Measurements from ENCODE around the gene ADAMTS12.

ADAMTS12 gene

DNA sequence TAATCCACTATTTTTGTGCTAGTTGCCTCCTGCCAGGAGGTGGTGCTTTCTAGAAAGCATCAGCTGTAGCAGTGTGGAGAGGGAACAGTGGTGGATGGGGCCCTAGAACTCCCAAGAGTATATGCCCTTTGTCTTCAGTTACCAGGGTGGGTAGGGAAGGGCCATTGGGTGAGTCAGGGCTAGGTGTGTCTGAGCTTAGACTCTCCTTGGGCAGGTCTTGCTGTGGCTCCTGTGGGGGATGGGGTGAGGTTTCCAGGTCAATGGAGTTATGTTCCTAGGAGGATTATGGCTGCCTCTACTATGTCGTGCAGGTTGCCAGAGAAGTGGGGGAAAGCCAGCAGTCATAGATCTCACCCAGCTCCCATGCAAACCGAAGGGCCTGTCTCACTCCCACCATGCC, 11.3 kb upstream of the ADAMTS12 start:
- no peak for DNase-seq (ENCODE audit: extremely low read depth in 1 of 2, low read depth in 1 of 2)

DNA sequence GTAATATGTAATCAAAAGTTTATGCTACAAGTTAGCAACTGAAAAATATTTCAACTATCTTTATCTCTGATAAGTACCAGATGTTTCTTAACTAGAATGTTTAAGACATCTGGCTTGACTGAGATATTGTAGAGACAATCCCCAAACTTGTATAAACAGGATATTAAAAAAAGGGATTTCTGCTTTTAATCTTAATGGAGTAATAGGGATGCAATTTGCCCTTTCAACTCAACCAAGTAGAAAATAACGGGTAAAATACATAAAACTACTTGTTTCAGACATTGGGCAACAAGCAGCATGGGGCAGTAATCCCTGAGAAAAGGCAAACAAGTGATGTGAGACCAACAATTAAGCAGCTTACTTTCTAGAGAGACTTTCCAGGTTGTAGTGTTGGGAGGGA, 9.4 kb upstream of the ADAMTS12 start:
- DNase-seq (ENCODE audit: extremely low read depth in 1 of 2, low read depth in 1 of 2): no peak

DNA sequence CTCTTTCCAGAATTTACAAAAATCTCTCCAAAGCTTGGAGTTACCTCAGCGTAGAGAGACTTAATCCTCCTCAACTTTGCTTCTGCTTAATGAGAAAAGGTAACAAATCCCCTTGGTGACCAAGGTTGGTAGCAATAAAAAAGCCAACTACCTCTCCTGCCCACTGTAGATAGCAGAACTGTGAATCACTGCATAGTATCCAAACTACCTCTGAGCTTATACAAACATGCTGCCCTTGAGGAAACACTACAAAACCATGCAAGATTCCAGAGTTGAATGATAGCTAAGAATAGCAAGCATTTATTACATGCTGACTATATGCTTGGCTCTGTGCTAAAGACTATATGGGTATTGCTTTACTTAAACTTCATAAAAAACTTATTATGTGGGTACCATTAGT, 2.8 kb upstream of the ADAMTS12 start:
- no peak for DNase-seq (ENCODE audit: extremely low read depth in 1 of 2, low read depth in 1 of 2)

DNA sequence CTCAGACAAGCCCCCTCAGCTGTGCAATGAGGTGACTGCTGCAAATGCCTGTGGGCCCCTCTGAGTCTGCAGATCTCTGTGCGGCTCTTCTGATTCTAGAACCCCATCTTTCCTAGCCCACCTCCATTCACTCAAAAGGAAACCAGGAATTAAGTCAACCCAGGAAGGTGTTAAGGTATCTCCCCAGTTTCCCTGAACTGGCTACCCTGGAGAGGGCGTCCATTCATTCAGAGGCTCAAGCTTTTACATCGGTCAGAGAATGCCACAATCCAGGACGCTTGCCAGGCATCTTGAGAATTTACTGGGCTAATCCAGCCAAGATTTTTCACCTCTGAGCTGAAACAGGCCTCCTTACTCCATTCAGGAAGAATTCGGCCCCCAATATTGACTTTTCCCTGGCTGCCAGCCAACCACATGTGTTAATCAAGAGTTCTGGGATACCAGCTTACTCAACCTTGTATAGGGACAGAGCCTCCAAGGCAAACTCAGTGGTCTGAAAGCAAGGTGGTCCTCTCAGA, 889 bp upstream of the ADAMTS12 start:
- DNase-seq (ENCODE audit: extremely low read depth in 1 of 2, low read depth in 1 of 2): no peak

DNA sequence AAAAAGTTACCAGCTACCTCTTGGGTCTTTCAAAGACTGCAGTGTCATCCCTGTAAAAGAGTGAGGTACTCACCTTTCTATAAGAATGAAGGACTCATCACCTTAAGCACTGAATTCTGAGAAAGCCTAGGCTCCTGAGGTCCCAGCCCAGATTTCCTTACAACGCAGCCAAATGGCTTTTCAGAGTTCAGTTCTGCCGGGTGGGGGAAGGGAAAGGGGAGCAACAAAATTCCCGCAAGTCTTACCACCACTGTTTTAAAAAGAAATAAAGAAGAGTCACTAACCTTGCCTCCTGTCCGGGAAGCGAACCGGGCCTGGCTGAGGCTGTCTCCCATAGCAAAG, 373 bp downstream of the ADAMTS12 start:
- no peak for DNase-seq (ENCODE audit: extremely low read depth in 1 of 2, low read depth in 1 of 2)

DNA sequence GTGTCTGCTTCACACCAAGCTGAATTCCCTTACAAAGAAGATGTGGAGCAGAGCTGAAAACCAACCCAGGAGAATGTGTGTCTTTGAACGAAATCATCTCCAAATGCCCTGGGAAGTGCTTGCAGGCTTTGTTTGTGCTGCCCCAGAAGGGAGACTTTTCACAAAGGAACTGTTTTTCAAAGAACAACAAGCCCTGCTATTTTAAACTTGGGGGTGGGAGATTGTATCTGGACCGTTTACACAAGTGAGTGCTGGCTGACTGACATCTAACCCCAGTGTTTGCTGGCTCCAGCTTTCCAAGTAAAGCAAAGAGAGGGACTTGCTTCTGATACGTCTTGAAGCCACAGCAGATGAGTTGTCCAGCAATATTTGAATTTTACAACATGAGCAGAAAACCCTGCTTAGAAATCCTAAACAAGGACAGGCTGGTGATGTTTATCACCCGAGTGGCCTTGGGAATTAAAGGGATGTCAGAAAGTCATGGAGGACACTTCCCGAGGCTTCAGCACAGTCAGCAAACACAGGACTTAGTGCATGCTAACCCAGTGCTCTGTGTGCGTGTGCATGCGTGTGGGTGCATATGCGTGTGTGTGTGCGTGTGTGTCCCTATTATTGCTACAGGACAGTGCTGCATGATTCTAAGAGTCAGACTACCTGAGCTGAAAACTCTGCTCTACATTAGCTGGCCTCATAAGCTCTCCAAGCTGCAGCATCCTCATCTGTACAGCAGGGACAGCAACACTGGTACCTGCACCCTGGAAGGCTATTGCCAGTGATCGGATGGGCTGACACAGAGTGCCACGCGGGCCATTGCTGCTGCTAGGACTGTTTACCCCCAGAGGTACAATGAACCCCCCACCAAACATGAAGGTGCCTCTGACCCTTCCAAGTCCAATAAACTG, 1.4 kb downstream of the ADAMTS12 start:
- DNase-seq (ENCODE audit: extremely low read depth in 1 of 2, low read depth in 1 of 2): no peak

DNA sequence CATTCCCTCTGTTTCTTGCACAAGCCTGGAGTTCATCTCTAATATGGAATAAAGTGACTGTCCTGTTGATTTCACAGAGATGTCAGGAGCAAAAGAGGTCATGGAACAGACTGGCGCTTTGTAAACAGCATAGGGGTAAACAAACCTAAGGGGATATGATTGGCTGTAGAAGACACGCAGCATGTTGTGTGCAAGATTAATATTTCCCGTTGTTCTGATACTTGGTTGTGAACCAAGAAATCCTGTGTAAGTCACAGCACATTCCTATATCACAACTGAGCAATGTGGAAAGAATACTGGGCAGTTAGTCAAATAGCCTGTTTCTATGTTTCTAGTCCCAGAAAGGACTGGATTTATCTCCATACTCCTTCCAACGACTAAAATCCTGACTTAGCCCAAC, 3.2 kb downstream of the ADAMTS12 start:
- no peak for DNase-seq (ENCODE audit: extremely low read depth in 1 of 2, low read depth in 1 of 2)

DNA sequence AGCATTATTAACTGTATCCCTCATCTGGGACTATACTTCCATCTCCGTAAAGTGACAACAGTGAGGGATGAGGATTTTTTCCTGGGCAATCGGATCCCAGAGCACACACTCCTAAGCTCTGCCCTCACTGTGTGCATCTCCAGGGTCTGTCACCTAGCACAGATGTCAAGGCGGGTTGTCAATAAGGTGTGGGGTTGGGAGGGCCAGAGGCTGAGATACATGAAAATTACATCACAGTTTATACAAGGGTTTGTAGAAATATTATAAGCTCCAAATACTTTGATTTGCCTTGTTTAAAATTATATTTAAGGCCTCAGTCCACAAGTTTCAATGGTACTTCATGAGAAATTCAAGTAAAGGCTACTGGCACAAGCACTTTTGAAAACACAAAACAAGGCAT, 4.5 kb downstream of the ADAMTS12 start:
- DNase-seq (ENCODE audit: extremely low read depth in 1 of 2, low read depth in 1 of 2): no peak

DNA sequence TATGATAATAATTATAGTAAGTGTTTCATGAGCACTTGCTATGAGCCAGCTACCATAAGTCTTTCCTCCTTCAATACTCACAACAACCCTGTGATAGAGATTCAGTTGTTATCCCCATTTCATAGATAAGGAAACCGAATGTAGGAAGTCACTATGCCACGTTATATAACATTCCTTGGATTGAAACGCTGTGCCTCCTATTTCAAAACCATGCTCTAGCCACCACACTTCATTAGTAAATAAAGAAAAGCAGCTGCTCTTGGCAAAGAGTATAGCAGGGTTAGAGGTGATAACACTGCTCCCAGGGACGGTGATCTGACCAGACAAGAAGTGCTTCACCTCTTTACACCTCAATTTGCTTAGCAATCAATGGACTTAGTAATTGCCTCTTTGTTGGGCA, 5.5 kb downstream of the ADAMTS12 start:
- no peak for DNase-seq (ENCODE audit: extremely low read depth in 1 of 2, low read depth in 1 of 2)

DNA sequence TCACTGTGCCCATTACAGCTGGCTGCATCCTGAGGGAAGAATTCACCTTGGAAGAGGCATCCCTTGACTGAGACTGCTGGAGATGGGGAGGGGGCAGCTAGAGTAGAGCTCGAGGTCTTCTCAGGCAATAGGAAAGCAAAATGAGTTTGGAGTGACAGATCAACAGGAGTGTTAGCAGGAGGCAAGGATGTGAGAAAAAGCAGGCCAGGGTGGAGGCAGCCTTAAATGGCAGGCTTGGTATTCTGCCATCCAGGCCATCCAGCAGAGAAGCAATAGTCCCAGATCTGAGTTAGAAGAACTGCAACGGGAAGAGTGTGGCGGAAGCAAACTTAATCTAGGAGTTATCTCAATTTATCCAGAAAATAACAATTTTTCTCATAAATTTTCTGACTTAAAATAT, 6.1 kb downstream of the ADAMTS12 start:
- DNase-seq (ENCODE audit: extremely low read depth in 1 of 2, low read depth in 1 of 2): no peak

DNA sequence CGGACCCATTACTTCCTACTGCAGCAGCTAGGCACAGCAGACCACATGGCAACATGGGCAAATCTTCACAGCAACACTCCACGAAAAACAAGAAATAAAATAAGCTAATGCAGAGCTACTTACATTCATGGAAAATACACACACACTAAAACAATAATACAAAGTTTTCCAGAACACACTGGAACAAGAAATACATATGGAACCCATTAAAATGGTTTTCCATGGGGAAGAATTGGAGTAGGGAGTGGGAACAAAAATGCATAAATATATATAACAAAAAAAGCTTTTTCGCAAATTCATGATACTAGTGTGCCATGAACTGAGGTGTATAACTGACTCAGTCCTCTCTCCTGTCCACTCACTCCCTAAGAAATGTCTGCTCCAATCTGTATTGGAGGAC, 8.3 kb downstream of the ADAMTS12 start:
- no peak for DNase-seq (ENCODE audit: extremely low read depth in 1 of 2, low read depth in 1 of 2)

DNA sequence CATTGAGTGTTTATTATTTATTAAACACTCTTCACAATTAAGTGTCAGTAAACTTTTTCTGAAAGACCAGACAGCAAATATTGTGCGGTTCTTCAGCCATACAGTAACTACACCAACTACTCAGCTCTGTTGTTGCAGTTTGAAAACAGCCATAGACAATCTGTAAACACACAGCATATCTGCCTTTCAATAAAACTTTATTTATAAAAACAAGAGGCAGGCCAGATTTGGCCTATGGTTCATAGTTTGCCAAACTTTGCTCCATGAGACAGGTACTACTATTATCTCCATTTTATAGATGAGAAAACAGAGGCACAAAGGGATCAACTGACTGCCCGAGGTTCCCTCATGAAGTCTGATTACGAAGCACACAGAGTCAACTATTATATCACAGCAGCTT, 11.5 kb downstream of the ADAMTS12 start:
- no peak for DNase-seq (ENCODE audit: extremely low read depth in 1 of 2, low read depth in 1 of 2)

DNA sequence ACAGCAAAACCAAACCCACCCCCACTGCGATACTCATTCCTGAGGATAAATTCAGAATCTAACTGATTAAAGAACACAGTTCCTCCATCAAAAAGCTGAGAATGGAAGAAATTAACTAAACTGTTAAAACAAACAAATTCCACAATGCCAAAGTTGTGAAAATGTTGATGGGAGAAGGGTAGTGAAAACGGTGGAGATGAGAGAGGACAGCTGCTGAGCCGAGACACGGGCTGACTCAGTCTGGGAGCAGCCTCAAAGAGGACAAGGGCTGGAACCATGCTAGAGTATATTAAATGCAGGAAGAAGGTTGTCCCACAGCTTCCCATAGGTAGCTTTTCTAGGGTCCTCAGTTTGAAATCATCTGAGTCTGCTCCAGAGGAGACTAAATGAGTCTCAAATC, 14.3 kb downstream of the ADAMTS12 start:
- no peak for DNase-seq (ENCODE audit: extremely low read depth in 1 of 2, low read depth in 1 of 2)

DNA sequence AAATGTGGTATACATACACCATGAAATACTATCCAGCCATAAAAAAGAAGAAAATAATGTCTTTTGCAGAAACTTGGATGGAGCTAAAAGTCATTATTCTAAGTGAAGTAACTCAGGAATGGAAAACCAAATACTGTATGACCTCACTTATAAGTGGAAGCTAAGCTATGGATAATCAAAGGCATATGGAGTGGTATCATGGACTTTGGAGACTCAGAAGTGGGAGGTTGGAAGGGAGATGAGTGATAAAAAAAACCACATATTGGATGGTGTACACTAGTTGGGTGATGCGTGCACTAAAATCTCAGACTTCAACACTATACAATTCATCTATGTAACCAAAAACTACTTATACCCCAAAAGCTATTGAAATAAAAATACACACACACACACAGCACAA, 24.5 kb downstream of the ADAMTS12 start:
- DNase-seq (ENCODE audit: extremely low read depth in 1 of 2, low read depth in 1 of 2): no peak

DNA sequence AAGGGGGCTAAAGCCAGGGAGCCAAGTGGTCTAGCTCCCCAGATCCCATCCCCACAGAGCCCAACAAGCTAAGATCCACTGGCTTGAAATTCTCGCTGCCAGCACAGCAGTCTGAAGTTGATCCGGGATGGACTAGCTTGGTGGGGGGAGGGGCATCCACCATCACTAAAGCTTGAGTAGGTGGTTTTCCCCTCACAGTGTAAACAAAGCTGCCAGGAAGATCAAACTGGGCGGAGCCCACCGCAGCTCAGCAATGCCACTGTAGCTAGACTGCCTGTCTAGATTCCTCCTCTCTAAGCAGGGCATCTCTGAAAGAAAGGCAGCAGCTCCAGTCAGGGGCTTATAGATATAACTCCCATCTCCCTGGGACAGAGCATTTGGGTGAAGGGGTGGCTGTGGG, 32.6 kb downstream of the ADAMTS12 start:
- peak in 1 of 2 donors; percentile 14 for DNase-seq (ENCODE audit: extremely low read depth in 1 of 2, low read depth in 1 of 2)

DNA sequence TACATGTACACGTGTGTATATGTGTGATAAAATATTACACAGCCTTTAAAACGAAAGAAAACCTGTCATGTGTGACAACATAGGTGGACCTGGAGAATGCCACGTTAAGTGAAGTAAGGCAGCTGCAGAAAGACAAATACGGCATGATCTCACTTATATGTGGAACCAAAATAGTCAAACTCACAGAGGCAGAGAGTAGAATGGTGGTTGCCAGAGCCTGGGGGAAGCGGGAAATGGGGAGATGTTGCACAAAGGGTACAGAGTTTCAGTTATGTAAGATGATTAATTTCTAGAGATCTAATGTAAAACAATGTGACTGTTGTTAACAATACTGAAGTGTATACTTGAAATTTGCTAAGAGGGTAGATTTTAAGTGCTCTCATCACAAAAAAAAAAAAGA, 34.8 kb downstream of the ADAMTS12 start:
- DNase-seq (ENCODE audit: extremely low read depth in 1 of 2, low read depth in 1 of 2): no peak

DNA sequence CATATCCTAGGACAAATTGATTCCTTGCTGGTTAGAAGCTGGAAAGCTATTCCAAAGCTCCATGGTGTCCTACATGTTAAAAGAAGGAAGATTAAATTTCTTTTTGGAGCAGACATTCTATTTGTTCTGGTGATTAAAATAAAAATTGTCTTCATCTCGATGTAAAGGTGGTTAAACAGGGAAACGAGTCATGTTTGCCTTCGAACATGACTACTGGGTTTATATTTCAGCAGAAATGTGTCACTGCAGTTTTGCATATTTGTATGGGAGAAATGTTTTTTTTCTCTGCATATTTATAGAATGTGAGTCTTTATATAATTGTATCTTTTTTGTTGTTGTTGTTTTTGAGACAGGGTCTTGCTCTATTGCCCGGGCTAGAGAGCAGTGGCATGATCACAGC, 36.4 kb downstream of the ADAMTS12 start:
- no peak for DNase-seq (ENCODE audit: extremely low read depth in 1 of 2, low read depth in 1 of 2)

DNA sequence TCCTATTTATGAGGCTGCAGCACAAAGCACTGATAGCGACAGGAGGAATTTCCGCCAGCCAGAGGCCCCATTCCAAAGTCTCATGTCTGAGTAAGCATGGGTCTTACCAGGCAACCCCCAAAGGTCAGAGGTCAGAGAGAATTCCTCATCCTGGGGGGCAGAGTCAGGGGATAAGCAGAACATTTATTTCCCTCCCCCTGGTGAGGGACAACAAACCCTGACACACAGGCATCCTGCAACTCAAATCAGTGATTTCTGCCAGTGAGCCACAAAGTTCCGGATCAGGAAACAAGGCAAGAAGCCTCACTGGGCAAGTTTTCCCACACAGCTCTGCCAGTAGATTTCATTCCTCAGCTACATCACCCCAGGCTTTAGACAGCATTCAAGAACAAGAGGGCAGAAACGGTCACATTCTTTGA, 37.0 kb downstream of the ADAMTS12 start:
- no peak for DNase-seq (ENCODE audit: extremely low read depth in 1 of 2, low read depth in 1 of 2)

DNA sequence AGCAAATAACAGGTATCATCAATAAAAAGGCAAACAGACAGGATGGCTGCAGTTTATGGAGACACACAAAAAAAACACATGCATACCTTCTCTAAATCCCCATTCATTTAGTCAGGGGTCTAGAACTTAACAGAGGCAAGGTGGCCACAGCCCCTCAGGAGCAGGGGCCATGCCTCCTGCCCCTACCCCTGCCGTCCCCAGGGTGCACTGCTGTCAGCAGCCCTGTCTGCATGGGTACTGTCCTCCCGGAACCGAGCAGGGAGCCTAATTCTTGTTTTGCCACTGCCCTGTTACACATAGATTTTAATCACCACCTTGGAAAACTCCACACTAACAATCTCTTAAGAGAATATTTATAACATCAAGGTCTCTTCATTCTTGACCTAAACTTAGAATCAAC, 39.0 kb downstream of the ADAMTS12 start:
- DNase-seq (ENCODE audit: extremely low read depth in 1 of 2, low read depth in 1 of 2): no peak

DNA sequence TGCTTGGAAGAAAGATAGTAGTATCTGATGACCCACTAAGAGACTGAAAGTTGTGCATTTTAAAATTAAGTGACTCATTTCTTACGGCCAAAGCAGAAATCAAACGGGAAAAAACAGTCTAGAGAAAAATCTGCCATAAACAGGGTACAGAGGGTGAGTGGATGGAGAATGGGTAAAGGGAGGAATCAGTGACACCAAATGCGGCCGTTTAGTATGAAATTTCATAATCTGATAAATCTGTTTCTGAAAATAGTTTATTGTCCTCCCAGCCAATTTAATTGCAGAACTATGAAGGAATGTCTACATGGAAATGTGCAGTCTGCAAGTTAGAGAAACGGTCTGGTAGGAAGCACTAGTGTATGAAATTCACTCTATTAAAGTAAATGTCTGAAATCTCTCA, 39.5 kb downstream of the ADAMTS12 start:
- DNase-seq (ENCODE audit: extremely low read depth in 1 of 2, low read depth in 1 of 2): no peak

DNA sequence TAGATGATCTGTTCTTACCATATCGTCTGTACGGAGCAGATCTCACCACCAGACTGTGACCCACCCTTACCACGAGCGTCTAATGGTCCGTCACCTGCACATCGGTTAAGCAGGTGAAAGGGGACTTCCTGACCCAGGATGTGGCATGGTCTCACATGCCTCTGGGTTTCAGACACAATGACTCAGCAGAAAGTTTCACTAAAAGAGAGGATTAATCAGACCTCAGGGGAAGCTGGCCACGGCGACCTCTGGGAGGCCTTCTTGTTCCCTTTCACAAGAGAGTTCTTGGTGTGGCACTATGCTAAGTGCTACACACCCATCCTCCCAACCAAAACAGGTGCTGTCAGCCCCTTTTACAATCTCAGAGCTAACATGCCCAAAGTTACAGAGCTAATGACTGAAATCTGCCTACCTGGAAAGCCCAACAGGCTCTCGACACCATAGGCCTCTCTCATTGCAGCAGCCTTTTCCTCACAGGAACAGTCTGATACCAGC, 41.6 kb downstream of the ADAMTS12 start:
- peak in 1 of 2 donors; percentile 2 for DNase-seq (ENCODE audit: extremely low read depth in 1 of 2, low read depth in 1 of 2)

DNA sequence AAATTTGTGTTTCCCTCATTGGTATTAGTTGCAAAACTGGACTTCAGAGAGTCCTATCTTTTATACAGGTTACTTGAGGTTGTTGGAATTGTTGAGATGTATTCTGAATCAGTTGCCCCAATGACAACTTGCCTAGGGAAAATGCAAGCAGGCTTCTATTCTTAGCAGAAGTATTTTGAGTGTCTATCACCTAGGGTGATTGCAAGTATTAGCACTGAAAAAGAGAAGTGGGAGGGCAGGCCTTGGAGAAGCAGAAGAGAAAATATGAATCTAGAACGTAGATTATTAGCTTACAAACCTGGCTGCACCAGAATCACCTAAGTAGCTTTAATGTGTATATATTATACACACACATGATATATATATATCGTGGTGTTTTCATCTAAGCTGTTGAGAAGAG, 43.2 kb downstream of the ADAMTS12 start:
- DNase-seq (ENCODE audit: extremely low read depth in 1 of 2, low read depth in 1 of 2): no peak

DNA sequence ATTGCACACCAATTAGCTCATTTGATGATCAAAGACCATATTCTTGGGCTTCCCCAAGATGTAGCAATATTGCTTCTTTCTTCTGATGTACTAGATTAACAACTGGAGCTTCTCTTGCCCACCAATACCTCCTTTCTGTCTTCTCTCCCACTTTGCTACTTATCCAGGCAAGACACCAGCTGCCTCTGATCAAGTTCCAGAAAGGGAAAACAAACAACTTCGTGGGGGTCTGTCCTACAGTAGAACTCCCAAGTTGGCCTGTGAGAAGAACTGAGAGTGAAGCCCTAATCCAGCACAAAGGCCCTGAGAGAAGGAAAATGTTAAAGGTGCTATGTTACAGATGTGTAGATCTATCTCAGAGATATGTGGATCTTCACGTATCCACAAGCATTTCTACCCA, 44.9 kb downstream of the ADAMTS12 start:
- no peak for DNase-seq (ENCODE audit: extremely low read depth in 1 of 2, low read depth in 1 of 2)
